SW 1271 (cell line): ENCODE measurements around the gene UBC.
"Not testable (repeated sequence)": the region's sequence is repeated elsewhere in the genome, so short reads cannot be mapped to it uniquely, and the experiment has no call there.

Experiments
- DNase-seq, 2 experiments: peaks; one replicate each; lab custom pipeline; 2025; lab: John Stamatoyannopoulos, UW

Gene UBC

DNA sequence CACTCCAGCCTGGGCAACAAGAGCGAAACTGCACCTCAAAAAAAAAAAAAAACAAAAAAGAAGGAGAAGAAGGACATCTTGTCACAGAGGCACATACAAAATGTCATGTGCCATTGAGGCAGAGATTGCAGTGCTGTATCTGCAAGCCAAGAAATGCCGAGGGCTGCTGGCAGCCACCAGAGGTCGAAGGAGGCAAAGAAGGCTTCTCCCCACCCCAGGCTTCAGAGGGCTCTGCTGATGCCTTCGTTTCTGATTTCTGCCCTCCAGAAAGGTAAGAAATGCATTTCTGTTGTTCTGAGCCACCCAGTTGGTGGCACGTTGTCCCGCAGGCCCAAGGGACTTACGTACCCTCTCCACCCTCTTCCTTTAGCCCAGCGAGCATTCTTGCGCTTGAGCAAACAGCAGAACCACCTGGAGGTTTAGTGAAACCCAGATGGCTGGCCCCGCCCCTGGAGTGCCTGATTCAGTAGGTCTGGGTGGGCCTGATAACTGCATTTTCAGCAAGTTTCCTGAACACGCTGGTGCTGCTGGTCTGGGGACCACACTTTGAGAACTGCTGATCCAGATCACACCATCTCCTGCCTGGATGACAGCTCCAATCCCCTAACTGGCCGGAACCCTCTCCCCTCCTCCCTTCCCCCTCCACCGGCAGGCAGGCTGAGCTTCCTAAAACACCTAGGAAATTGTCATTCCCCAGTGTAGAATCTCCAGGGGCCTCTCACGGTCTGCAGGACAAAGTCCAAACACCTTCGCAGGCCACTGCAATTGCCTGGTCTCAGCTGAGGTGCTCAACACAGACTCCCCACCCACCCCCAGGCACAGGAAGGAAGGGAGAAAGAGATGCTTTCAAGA, 29.6 kb downstream of the UBC start:
- no peak for DNase-seq

DNA sequence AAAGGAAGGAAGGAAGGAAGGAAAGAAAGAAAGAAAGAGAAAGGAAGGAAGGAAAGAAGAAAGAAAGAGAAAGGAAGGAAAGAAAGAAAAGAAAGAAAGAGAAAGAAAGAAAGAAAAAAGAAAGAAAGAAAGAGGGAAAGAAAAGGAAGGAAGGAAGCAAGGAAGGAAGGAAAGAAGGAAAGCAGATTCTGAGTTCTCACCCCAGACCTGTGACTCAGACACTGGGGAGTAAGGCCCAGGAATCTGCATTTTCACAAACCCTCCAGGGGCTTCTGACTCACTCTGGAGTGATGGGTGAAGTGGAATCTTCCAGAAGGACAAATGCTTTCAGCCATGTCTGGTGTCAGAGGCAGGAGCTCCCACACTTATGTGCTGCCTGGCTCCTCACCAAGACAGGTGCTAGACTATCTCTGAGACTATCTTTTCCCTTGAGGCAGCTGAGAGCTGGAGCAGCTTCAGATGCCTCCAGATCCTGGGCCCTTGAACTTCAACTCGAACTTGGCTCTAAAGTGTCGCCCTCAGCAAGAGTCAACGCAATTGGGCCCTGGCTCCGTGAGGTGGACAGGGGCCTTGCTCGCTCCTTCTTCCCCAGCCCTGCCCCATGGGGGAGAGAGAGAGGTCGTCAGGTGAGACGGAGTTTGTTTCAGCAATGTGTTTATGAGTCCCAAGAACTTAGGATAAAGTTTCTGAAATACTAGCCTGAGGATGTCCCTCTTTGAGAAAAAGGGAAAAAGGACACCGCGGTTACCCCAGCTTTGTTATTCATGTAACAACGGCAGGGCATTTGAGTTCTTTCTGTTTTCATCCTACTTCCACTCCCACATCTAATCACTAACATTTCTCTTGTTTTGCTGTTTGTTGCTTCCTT, 31.0 kb downstream of the UBC start:
- DNase-seq: no peak

DNA sequence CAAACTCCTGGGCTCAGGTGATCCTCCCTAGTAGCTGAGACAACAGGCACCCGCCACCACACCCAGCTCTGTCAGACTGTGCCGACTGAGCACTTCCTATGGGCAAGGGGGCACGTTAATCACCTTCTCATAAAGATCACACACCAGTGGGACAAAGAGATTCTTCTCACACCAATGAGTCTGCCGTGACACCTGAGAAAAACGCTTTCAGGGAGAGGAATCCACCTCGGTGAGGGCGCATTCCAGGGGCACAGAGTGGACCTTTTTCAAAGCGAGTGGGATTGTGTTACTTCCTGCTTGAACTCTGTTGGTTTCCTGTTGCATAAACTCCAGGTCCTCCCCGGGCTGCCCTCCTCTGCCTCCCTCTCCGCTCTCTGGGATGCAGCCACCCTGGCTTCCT, 33.3 kb downstream of the UBC start:
- DNase-seq: no peak

DNA sequence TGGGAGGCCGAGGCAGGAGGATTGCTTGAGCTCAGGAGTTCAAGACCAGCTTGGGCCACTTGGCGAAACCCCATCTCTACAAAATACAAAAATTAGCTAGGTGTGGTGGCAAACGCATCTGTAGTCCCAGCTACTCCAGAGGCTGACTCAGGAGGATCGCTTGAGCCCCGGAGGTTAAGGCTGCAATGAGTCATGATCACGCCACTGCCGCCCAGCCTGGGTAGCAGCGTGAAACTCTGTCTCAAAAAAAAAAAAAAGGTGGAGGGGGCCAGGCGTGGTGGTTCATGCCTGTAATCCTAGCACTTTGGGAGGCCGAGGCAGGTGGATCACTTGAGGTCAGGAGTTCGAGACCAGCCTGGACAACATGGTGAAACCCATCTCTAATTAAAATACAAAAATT, 34.1 kb downstream of the UBC start:
- DNase-seq: not testable (repeated sequence)

- no peak for DNase-seq
Measured at GRCh38 chr12:124878795-124879516, 35.5 kb downstream of the UBC start.

DNA sequence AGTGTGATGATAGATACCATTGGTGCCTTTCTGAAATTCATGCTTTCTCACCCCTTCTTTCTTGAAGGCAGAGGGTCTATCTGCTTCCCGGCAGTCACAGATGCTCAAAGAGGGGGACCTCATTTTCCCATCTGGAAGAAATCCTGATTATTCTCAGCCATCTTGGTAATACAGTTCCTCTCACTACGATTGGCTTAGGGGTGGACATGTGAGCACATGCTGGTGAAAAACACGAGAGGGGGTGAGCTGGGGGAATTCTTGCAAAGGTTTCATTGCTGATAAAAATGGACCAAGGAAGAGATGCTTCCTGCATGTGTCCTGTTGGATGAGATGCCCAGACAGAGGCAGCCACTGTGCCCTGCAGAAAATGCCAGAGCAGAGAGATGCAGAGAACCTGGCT, 37.0 kb downstream of the UBC start:
- DNase-seq: no peak

- no peak for DNase-seq
Measured at GRCh38 chr12:124876171-124876570, 38.3 kb downstream of the UBC start.

- no peak for DNase-seq
Measured at GRCh38 chr12:124875803-124876132, 38.7 kb downstream of the UBC start.

- no peak for DNase-seq
Measured at GRCh38 chr12:124874988-124875802, 39.3 kb downstream of the UBC start.

DNA sequence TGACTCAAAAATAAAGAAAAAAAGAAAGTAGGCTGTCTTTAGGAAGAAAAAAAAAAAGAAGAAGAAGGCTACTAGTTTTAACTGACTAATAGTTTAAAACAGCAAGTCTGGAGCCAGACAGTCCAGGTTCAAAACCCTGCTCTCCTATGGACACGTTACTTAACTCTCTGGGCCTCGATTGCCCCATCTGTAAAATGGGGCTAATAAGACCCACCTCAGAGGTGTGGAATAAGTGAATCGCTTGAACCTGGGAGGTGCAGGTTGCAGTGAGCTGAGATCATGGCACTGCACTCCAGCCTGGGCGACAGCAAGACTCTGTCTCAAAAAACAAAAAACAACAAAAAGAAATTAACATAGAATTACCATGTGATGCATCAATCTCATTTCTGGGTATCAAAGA, 40.3 kb downstream of the UBC start:
- no peak for DNase-seq

DNA sequence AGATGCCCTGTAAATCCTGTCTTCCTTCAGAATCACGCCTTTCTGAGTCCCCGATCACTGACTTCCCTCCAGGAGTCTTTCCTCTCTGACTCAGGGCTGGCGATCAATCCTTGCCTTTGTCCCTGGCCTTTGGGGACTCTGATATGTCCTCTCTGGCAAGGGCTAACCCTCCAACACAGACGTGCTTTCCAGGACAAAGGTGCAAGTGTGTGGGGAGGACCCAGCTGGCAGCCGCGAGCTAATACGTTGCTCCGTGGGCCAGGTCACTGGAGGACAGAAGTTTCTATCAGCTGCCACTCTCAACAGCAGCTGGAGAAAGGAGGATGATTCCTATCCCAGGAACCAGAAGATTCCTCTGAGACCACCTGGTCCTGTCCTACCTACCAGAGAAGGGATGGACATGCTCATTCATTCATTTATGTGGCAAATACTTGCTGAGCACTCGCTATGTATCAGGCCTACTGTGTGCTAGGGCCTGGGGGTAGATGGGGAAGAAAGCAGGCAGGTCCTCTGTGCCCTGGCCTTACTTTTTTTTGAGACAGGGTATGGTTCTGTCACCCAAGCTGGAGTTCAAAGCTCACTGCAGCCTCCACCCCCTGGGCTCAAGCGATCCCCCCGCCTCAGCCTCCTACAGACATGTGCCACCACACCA, 42.3 kb downstream of the UBC start:
- DNase-seq: no peak

- no peak for DNase-seq
Measured at GRCh38 chr12:124871297-124871696, 43.2 kb downstream of the UBC start.

DNA sequence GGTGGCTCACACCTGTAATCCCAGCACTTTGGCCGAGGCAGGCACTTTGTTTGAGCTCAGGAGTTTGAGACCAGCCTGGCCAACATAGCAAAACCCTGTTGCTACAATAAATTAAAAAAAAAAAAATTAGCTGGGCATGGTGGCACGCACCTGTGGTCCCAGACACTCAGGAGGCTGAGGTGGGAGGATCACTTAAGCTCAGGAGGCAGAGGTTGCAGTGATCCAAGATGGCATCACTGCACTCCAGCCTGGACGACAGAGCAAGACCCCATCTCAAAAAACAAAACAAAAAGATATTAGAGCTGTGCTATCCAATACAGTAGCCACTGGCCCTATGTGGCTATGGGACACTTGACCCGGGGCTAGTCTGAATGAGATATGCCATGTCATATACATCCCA, 43.9 kb downstream of the UBC start:
- DNase-seq: no peak

DNA sequence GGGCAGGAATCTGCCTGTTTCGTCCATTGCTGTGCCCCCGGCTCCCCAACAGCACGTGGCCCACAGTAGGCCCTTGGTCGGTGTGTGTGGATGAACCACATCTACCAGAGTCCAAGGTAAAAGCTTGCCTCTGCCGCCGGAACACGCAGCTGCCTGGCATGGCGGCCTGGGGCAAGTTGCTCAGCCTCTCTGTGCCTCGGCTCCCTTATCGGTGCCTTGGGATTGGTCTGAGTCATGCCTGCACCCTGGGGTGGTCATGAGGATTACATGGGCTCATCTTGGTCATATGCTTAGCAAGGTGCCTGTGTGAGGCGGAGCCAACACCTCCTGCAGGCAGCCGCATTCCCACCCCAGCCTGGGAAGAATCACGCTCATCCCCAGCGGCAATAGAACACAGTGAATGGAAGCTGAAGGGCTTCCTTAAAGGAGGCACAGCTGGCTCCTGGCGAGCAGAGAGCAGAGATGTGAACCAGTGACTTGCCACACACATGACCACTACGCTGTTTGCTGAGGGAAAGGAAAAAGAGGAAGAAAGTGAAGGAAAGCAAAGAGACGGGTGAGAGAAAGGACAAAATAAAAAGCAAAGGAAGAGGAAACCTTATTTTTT, 45.3 kb downstream of the UBC start:
- DNase-seq: no peak

DNA sequence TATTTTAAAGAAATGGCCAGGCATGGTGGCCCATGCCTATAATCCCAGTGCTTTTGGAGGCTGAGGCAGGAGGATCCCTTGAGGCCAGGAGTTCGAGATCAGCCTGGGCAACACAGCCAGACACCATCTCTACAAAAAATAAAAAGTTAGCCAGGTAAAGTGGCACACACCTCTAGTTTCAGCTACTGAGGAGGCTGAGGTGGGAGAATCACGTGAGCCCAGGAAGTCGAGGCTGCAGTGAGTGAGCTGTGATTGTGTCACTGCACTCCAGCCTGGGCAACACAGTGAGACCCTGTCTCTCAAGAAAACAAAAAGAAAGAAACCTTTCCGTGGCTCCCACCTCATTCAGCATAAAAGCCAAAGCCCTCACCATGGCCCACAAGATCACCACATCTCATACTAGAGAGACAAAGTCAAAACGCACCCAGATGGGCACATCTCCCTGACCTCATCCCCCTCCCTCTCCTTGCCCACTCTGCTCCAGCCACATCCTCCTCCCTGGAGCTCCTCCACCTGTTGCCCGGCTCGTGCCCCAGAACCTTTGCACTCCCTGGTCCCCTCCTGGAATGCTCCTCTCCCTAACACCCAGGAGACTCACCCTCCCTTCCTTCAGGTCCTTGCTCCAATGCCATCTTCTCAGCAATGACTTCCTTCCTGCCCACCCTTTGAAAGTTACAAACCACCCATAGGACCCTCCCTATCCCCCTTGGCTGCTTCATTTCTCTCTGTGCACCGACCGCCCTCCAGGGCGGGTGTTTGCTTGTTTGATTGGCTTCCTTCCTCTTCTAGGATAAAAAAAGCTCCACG, 46.0 kb downstream of the UBC start:
- no peak for DNase-seq

DNA sequence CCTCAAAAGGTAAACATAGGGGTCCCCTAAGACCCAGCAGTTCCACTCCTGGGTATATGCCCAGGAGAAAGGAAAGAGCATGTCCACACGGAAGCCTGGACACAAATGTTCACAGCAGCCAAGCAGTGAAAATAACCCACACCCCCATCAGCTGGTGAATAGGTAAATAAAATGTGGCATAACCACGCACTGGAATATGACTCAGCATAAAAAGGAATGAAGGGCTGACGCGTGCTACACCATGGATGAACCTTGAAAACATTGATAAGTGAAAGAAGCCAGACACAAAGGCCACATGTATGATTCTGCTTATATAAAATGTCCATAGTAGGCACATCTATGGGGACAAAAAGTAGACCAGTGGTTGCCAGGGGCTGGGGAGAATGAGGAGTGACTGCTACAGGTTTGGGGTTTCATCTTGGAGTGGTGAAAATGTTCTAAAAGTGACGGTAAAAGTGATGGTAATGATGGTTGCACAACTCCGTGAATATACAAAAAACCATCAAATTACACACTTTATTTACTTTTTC, 47.0 kb downstream of the UBC start:
- DNase-seq: no peak

DNA sequence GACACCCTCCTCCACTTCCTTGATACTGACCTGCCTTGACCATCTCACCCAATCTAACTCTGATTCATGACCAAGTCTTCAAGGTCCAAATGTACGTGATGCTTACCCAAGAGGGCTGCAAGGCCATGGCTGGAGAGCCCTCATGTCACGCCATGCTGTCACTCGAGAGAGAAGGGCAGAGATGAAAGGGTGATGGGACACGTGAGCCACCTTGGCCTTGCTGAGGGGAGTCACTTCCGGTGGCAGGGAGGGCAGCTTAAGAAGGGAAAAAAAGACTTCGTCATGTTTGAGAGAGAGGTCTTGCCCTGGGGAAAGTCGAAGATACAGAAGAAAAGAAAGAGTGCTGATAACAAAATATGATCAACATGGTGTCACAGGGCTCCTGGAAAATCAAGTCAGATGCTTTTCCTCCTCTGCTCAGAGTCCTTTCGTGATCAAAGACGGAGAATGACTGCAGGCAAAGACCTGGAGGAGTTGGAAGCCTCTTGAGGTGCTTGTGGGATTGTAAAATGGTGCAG, 47.5 kb downstream of the UBC start:
- DNase-seq: no peak

GRCh38 chr12:124866195-124866882, 48.1 kb downstream of the UBC start:
- no peak for DNase-seq

- DNase-seq: no peak
Measured at GRCh38 chr12:124865728-124866127, 48.7 kb downstream of the UBC start.
